Hematopoietic multipotent progenitor cell treated with erythropoietin and hydrocortisone succinate and interleukin-3 and kit ligand, for 17 days (in vitro differentiated cells): ENCODE measurements around the gene FGD4.

ENCODE experiments used
- DNase-seq: peaks from one replicate; pipeline ENCODE4 v3.0.0-alpha.2; 2015; ENCODE audit warnings: low spot score

FGD4 gene

DNA sequence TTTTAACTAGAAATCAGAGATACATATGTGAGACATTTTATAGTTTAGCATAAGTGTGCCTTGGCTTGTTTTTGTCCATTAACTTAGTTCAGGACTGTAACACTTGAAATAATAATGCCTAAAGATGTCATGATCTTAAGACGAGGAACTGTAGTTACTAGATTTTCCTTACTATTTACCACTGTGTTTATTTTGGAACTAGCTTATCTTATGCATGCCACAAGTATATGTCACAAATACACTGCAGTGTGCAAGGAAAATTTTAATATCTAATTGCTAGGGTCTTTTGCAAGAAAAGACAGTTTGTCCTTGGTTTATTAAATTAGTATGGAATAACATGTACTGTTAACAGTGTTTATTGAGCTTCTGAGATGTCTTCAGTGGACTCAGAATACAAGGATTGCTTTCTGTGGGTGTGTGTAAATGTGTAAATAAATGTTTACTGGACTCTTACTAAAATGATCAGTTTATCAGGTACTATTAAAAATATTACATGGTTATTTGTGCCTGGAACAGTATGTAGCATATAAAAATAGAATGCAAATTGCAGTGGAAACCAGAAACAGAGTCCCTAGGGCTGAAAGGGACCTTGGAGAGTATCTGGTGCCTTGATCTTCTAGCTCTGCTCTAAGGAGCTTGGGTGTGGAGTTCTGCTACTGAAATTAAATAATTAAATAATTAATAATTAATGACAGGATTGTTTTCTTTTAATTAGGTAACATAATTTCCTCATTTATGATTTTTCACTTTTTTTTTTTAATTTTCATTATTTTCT is 58.1 kb downstream of the FGD4 start:
- DNase-seq, result no peak

DNA sequence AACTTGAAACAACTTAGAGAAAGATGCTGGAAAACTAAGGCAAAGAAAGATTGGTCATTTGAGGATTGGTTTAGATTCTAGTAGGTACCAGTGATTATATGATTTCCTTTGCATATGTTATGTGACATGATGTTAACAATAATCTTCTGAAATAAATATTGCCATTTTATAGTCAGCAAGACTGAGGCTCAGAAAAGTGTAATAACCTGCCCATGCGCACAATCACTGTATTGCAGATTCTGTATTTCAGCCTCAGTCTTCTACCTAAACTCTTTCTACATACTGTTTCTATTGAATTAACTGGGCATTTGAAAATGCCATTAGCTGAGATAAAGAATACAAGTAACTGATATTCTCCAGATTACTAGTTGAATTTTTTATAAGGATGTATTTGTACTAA is 61.3 kb downstream of the FGD4 start:
- no peak for DNase-seq

DNA sequence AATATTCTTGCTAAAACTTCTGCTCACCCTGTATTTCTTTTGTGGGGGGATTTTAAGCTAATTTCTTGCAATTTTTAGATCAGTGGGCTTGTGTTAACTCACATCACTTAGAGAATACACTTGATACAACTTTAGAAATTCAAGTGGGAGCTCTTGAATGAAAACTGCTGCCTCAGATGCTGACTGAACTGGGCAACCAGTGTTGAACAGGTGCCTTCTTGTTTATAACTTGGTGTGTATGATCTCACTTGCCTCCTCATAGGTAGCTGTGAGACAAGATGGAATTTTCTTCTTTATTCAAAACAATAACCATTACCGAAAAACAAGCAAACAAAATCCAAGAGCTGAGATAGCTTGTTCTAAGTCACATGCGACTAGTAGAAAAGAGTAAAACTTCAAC is 63.5 kb downstream of the FGD4 start:
- DNase-seq, result no peak

DNA sequence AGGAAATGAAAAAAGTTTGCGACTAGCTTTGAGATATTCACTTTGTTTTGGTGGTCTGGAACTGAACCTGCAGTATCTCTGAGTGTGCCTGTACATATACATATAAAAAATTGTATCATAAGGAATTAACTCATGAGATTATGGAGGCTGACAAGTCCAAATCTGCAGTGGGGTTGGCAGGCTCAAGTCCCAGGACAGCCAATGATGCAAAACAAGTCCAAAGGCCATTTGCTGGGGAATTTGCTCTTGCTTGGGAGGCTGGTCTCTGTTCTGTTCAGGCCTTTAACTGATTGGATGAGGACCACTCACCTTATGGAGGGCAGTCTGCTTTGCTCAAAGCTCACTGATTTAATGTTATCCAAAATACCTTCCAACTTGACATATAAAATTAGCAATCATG is 66.8 kb downstream of the FGD4 start:
- DNase-seq, result no peak

DNA sequence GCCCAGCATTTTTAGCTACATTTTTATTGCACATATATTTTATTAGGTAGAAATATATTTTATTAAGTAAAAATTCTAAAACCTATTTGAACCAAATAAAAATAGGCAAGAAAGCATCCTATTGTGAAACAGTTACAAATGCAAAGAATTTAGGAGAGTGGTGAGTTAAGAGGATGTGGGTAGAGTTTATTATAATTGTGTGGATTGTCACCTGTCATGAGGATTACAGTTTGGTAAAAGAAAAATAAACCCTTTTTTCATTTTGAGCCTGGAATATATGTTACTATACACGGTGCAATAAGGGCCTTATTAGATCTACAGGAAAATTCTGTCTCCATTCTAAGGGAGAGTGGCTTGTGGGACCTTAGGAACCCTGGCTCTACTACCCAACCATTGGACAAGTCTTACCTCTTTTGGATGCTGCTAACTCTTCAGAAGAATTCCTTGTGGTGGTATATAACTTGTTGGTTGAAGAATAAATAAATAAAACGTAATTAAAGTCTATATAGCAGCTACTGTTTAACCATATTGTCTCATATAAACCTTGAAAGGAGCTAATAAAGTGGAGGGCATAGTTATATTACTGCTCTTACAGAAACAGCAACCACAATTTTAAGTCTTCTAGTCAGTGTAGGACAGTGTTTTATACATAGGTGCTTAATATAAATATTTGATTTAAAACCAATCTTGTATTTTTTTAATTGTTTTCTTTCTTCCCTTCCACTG is 67.8 kb downstream of the FGD4 start:
- no peak for DNase-seq

DNA sequence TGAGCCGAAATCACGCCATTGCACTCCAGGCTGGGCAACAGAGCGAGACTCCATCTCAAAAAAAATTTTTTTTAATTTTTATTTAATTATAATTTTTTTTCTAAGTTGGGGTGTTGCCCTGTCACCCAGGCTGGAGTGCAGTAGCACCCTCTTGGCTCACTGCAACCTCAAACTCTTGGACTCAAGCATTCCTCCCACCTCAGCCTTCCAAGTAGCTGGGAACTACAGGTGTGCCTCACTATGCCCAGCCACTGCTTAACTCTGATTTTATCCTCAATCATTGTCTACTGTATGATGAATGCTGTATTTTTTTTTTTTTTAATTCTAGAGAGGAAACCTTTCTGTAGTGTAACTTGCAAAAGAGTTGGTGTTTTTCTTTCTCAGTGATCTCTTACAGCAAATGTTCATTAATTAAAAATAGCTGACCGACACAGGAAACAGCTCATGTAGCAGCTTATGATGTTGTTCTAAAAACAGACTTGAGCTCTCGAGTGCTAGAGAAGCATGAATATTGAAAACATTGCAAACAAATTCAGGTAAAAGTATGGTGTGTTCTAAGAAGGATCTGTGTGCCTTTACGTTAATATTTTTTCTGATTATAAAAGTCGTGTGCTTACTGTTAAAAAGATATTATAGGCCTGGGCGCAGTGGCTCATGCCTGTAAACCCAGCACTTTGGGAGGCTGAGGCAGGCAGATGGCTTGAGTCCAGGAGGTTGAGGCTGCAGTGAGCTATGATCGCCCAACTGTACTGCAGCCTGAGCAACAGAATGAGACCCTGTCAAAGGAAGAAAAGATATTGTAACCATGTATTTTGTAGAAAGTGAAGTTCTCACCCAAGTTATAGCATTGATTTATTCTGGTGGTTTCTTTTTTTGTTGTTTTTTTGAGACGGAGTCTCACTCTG is 68.9 kb downstream of the FGD4 start:
- no peak for DNase-seq

DNA sequence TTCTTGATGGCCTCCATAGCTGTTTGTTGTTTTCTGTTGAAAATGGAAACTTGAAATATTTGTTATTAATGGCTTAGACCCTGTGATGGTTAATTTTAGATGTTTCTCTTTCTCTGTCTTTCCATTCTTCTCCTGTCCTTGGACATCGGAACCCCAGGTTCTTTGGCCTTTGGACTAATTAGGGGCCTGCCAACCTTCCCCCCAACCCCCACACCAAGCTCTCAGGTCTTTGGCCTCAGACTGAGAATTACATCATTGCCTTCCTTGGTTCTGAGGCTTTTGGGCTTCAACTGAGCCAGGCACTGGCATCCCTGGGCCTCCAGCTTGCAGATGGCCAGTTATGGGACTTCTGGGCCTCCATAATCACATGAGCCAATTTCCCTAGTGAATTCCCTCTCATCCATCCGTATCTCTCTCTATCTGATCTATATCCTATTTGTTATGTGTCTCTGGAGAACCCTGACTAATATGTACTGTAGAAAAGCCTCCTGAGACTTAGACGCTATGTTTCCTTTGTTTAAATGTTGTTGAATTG is 71.6 kb downstream of the FGD4 start:
- DNase-seq, result no peak

DNA sequence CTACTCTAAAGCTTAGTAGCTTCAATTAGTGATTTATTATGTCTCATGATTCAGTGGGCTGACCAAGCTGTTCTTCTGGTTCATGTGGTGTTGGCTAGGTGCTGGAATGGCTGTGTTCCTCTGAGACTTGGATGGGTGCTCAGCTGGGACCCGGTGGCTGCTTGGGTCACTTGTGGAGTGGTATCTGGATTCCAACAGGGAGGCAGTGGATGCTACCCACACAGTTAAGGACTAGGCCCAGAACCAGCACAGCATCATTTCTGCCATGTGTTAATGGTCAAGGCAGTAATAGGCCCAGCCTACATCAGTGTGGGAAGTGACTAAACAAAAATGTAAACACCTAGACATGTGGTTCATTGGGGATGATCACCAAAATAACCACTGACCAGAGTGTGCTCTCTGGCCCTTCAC is 72.2 kb downstream of the FGD4 start:
- DNase-seq, result no peak

DNA sequence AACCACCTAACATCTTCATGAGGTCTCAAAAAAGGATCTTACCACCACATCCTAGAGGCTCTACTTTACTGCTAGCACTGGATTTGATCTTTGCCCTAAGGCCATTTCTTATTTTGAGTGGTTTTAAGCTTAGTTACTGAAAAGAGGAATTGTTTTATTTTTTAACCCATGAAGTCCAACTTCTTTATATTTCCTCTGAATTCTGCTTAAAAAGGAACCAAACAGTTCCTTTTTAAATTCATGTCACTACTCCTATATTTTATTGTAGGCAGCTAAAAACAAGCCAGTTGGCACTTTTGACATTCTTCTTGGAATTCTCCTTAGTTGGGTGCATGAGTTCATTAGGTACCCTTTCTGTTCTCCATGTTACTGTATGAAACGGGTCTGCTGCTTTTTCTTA is 76.4 kb downstream of the FGD4 start:
- DNase-seq, result no peak

DNA sequence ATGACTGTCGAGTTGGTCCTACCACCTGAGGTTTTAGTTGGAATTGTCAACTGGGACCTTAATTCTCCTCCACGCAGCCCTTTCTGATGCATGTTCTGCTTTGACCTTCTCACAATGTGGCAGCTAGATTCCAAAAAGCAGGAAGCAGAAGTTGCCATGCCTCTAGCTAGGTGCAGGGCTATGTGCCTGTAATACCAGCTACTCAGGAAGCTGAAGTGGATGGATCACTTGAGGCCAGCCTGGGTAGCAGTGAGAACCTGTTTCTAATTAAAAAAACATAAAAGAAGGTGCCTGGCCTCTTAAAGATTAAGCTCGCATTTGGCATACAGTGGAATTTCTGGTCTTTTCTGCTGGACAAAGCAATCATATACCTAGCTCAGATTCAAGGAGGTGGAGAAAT is 77.1 kb downstream of the FGD4 start:
- no peak for DNase-seq

DNA sequence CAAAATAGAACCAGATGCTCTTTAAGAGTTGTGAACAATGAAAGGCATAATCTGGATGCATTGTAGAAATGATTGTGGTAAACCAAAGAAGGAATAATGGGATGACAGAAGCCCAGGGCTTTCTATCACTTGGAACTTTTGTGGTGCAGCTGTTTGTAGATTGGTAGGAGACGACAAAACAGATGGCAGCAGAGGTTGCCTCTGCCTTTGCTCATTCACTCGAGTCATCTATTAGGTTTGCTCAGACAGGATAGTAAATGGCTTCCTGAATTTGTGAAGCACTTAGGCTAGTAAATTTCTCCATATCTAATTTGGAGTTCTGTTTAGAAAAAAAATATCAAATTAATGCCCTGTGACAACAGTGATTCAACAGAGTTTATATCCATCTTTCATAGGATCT is 78.4 kb downstream of the FGD4 start:
- DNase-seq, result no peak

DNA sequence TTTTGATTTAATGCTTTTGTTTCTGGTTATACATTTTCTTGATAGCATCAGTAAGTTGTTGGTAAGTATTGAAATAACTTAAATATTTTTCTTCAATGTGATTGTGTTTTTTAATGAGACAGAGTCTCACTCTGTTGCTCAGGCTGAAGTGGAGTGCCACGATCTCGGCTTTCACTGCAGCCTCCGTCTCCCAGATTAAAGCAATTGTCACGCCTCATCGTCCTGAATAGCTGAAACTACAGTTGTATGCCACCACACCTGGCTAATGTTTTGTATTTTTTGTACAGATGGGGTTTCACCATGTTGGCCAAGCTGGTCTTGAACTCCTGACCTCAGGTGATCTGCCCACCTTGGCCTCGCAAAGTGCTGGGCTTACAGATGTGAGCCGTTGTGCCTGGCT is 78.8 kb downstream of the FGD4 start:
- DNase-seq, result no peak

DNA sequence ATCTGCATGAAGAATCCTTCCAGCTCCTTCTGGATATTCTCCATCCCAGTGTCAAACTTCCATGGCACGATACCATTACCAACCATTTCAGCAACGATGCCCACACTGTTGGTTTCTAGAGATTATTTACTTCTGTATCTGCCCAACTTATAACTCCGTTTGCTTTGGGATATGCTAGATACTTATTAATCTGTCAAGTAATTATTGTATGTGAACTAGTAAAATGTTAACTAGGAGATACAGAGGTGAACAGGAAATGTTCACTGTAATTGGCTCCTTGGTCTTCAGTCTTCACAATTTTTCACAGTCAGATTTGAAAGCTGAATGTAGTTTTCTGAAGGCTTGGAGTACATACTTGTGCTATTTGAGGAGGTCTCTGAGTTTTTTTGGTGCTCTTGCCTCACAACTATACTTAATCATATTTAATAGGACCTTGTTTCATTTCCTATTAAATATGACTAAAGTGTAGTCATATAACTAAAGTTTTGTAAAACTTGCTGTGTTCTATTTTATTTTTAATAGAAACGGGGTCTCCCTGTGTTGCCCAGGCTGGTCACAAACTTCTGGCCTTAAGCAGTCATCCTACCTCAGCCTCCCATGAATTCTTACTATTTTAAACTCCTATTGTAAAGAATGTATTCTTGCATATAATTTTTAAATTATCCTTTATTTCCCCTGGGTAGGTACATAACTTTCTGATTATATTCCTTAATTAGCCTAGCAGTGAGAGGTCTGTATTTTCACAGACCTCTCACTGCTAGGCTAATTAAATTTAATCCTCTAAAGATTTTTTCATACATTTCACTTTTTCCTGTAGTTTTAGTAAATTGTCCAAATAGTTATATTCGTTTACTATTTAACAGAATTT is 79.7 kb downstream of the FGD4 start:
- DNase-seq, result no peak

DNA sequence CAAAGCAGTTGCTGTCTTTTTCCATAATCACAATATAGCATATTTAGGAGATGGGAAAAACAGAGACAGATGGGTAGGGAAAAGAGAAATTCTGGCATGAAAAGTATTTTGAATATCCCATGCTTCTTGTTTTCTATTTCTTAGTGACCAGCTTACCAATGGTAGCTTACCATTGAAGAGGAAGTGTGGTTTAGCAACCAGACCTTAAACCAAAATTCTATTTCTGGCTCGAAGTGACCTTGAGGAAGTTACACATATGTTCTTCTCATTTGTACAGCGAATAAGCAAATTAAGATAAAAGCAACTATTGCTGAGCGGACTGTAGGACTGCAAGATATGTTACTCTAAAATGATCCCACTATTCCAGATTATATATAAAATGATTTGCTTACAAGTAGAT is 82.9 kb downstream of the FGD4 start:
- DNase-seq, result no peak

DNA sequence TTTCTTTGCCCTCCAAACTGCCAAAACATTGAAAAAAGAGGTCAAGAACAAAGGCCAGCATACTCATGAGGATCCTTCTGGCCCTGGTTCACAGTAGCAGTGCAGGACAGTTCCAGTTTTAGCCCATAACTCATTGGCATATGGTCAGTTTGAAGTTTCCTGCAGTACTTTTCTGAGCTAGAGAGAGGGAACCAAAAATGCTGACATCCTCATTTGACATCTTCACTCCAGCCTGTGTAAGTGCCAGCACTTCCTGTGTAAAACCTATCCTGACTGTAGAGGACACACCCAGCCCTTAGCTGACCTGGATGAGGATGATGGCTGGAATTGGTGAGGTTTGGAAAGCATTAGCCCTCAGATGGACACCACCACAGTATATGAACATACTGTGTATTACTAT is 84.1 kb downstream of the FGD4 start:
- no peak for DNase-seq

DNA sequence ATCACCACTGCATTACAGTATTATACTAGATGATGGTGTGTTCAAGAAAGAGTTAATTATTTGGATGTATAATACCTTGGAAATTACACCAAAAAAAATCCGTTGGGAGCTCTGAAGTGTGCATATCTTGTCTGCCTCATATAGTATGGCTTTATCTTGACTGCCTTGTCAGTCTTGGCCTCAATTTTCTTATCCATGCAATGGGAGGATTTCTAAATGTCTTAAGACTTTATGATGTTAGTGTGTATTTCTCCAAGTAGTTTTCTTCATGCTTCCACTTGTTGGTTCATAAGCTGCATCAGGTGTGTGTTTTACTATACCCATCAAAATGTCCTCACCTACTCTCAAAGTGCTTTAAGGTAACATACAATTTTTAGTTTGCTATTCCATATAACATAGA is 84.6 kb downstream of the FGD4 start:
- no peak for DNase-seq

DNA sequence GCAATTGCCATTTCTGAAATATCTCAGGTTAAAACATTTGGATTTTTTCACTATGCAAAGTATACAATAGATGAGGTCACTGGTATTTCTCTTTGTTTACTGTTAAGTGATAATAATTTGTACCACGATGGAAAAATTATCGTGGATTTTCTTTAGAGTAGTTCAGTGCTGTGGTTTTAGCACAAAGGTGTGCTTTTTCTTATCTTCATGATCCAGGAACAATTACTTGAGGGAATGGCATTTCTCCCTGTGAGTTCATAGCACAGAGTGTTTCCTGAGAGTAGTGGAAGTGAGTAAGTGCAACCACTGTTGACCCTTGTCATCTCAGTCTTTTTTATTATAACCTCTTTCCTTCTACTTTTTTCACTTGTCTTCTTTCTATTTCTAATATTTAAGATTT is 86.8 kb downstream of the FGD4 start:
- no peak for DNase-seq

DNA sequence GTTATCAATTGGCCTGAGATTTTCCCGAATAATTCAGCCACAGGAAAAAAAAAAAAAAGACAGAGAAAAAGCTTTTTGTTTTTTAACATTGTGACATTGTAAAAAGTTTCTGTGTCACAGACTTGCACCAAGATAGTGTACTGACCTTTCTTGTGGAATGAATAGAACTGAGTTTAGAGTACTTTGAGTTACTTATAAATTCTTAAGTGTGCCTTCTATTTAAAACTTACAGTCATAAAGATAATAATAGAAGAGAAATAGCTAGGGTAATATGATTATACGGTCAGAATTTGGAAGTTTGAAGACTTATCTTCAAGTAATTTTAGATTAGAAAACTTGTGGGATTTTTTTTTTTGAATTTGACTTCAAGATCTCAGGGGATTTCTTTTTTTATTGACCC is 88.8 kb downstream of the FGD4 start:
- no peak for DNase-seq

DNA sequence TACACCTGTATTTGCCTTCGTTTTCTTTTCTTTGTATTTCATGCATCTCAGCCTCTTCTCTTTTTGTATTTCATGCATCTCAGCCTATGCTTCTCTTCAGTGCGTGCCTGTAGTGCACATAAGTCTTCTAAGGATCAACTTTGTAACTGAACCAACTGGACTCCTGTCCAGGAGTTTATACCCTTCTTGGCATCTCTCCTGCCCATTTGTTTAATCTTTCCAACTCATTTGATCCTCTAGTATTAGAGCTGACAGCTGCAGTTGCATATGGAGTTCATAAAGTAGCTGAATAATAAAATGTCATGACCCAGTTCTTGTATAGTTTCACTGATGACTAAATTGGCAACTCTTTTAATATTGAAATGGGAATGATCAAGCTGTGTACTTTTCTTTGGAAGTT is 89.7 kb downstream of the FGD4 start:
- no peak for DNase-seq

DNA sequence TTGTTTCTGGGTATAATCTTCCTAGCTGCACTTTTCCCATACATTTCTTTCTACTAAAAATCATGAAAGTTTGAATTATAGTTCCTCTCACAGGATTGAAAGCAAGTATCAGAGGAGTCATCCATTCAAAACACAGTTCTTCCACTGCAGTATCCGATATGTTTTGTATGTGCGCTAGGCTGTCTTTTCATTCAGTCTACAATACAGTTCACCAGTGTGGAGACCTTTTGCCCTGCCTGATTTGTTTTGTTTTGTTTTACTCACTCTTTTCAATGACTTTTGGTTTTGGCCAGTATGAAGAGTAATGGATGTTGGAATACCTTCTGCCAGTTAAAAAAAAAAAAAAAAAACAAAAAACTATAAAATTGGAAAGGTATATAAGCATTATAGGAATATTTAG is 91.4 kb downstream of the FGD4 start:
- DNase-seq, result no peak

DNA sequence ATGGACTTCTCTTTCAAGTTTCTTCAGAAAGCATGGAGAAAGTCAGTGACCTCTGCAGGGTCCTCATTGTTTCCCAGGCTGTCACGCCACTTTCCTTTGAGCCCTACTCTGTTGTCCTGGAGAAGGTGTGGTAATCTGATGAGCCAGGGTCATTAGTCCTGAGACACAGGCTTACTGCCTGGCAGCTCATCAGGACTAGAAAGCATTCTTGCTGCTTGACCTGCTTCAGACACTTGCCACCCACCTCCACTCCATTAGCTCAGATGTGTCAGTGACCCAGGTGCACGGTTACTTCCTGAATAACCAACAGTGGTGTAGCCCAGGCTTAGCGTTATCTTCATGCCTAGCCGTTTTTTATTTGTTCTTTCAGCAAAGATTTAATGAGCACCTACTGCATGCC is 93.9 kb downstream of the FGD4 start:
- no peak for DNase-seq

DNA sequence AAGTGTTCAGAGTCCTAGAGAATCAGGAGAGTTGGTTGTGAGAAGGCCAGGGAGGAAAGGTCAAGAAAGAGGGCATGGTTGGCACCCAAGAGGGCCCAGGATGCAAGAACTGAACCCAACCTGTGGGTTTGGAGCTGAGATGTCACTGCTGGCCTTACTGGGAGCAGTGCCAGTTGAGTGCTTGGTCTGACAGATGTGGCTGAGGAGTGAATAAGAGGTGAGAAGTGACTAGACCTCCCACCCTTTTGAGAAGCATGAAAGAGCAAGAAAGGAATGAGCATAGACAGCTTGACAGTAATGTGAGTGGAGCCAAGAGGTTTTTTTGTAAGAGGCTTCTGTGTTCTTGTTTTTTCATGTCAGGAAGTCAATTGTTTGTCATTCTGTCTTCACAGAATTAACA is 95.3 kb downstream of the FGD4 start:
- no peak for DNase-seq
